Common myeloid progenitor, CD34-positive (primary cell): ENCODE data around the gene INPP5B.
"Not testable (repeated sequence)": the region's sequence is repeated elsewhere in the genome, so short reads cannot be mapped to it uniquely, and the experiment has no call there.

Experiments
- CTCF ChIA-PET: fragments of 350-600 bp; sonication (Branson Sonifier 250); formaldehyde crosslinking; loops from one replicate; lab custom pipeline; 2021; ENCODE audit warnings: antibody characterized with exemption; lab: Charles Lee
- POLR2A ChIA-PET: fragments of 350-600 bp; sonication (Branson Sonifier 250); formaldehyde crosslinking; loops from one replicate; lab custom pipeline; 2021; ENCODE audit warnings: antibody characterized with exemption; lab: Charles Lee
- DNase-seq, 3 donors: peaks; one replicate each; pipeline versions ENCODE4 v3.0.0 to v3.0.0-alpha.2; 2013
- H3K27ac ChIP-seq, 2 experiments: 1 replicate in 1 of 2; 2 replicates in 1 of 2; pipeline ENCODE4 v1.7.0; 2013; ENCODE audit warnings: inconsistent platforms in 2 of 2, low read length in 2 of 2, mild to moderate bottlenecking in 2 of 2, low read depth in 1 of 2, moderate library complexity in 1 of 2; ENCODE audit not compliant: severe bottlenecking in 2 of 2, insufficient read depth in 1 of 2, poor library complexity in 1 of 2
- H3K27me3 ChIP-seq, 5 experiments: replicated peaks in 2 of 5; 1 replicate in 3 of 5; 2 replicates in 2 of 5; pipeline versions ENCODE4 v1.6.1 to v1.7.0; 2013; ENCODE audit warnings: low read length in 4 of 5, mild to moderate bottlenecking in 2 of 5, moderate library complexity in 2 of 5, inconsistent platforms in 1 of 5; ENCODE audit not compliant: insufficient read depth in 5 of 5, control insufficient read depth in 4 of 5
- H3K36me3 ChIP-seq, 4 experiments: 1 replicate in 2 of 4; 2 replicates in 2 of 4; pipeline versions ENCODE4 v1.6.1 to v1.7.0; 2013; ENCODE audit warnings: low read length in 3 of 4, control low read depth in 1 of 4, mild to moderate bottlenecking in 1 of 4; ENCODE audit not compliant: control insufficient read depth in 4 of 4, insufficient read depth in 4 of 4
- H3K4me1 ChIP-seq, 4 experiments: 1 replicate in 3 of 4; 2 replicates in 1 of 4; pipeline versions ENCODE4 v1.6.1 to v1.7.1; 2013; ENCODE audit warnings: low read length in 3 of 4, mild to moderate bottlenecking in 3 of 4, control low read depth in 1 of 4, inconsistent platforms in 1 of 4, moderate library complexity in 1 of 4; ENCODE audit not compliant: control insufficient read depth in 4 of 4, insufficient read depth in 4 of 4; ENCODE audit errors: control extremely low read depth in 1 of 4
- H3K4me3 ChIP-seq, 7 experiments: 1 replicate in 4 of 7; 2 replicates in 3 of 7; pipeline versions ENCODE4 v1.5.1 to v1.7.0; 2013; ENCODE audit warnings: mild to moderate bottlenecking in 7 of 7, low read length in 6 of 7, moderate library complexity in 6 of 7, inconsistent platforms in 2 of 7, low read depth in 2 of 7, control low read depth in 1 of 7; ENCODE audit not compliant: insufficient read depth in 4 of 7, control insufficient read depth in 1 of 7; ENCODE audit errors: extremely low read depth in 1 of 7
- H3K9me3 ChIP-seq, 5 experiments: 1 replicate in 4 of 5; 2 replicates in 1 of 5; pipeline versions ENCODE4 v1.6.1 to v1.7.1; 2013; ENCODE audit warnings: low read length in 4 of 5, mild to moderate bottlenecking in 2 of 5, inconsistent platforms in 1 of 5, low read depth in 1 of 5, moderate library complexity in 1 of 5; ENCODE audit not compliant: control insufficient read depth in 4 of 5, insufficient read depth in 2 of 5; ENCODE audit errors: control extremely low read depth in 1 of 5
- WGBS: methylation state at CpG from one replicate; pipeline ENCODE4 v1.1.5; 2013; ENCODE audit not compliant: insufficient coverage; 5-methylcytosine and 5-hydroxymethylcytosine counted together

The INPP5B gene

DNA sequence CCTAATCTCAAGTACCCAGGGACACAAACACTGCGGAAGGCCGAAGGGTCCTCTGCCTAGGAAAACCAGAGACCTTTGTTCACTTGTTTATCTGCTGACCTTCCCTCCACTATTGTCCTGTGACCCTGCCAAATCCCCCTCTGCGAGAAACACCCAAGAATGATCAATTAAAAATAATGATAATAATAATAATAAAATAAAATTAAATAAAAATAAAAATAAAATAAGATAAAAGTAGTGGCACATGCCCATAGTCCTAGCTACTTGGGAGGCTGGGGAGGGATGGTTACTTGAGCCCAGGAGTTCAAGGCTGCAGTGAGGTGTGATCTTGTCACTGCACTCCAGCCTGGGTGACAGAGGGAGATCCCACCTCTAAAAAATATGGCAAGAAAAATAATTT lies 49.3 kb downstream of the INPP5B start:
- peaks cover 0 to 27% (median 17%) of the 10 kb centered on the region in 4 experiments for H3K4me1 ChIP-seq
- H3K9me3 ChIP-seq, H3K4me3 ChIP-seq, CTCF ChIA-PET, POLR2A ChIA-PET, H3K27ac ChIP-seq, DNase-seq, H3K27me3 ChIP-seq, H3K36me3 ChIP-seq: not testable (repeated sequence)
- WGBS, result no CpG with 5 or more reads among the region's 3 CpGs

DNA sequence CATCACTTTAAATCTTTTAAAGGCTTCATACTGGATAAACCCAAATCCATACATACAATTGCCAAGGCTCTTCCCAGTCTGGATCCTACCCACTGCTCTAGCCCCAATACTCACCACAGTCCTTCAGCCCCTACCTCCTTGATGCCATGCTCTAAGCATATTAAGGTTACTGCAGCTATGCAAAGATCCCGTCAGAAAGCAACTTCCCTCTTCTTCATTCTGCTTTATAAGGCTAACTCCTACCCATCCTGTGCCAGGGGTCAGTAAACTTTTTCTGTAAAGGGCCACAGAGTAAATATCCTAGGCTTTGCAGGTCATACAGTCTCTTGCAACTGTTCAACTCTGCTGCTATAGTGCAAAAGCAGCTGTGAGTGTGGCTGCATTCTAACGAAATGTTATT lies 53.2 kb downstream of the INPP5B start:
- H3K27ac ChIP-seq, result peak overlapping the region in 1 of 2 experiments; percentile 17
- peaks cover 7 to 17% (median 12%) of the 10 kb centered on the region in 4 experiments for H3K36me3 ChIP-seq
- no peaks in the 10 kb centered on the region for H3K9me3 ChIP-seq
- H3K27me3 ChIP-seq, result no peaks in the 10 kb centered on the region
- peak in 1 of 3 donors; percentile 5 for DNase-seq
- peaks cover 0 to 17% (median 3%) of the 10 kb centered on the region in 4 experiments for H3K4me1 ChIP-seq
- CTCF ChIA-PET, result interaction anchor here (1.1 to 12.1 kb wide), 7 partner anchors 10 to 132 kb away, joined by 3 to 115 read pairs (median 4); no protein-coding TSS in a partner anchor
- WGBS, result 75% methylated on average over 2 of the region's 2 CpGs
- POLR2A ChIA-PET, result no interaction called here
- no peak overlapping the region for H3K4me3 ChIP-seq

GRCh38 chr1:37892151-37893047 lies 54.5 kb downstream of the INPP5B start:
- ChIA-PET CTCF (interaction anchor here (0.6 to 12.1 kb wide), 10 partner anchors 9 to 134 kb away, joined by 3 to 115 read pairs (median 4); no protein-coding TSS in a partner anchor), POLR2A (no interaction called here)
- WGBS, result 57% methylated on average over 3 of the region's 5 CpGs

GRCh38 chr1:37890378-37891014 lies 56.4 kb downstream of the INPP5B start:
- peak; percentile 69 to 80 (median 77) for DNase-seq
- Histone ChIP-seq H3K27me3 (no peaks in the 10 kb centered on the region), H3K4me3 (no peak overlapping the region), H3K9me3 (no peaks in the 10 kb centered on the region), H3K36me3 (peaks cover 24 to 45% (median 38%) of the 10 kb centered on the region in 4 experiments), H3K4me1 (peaks cover 0 to 17% (median 3%) of the 10 kb centered on the region in 4 experiments), H3K27ac (no peak overlapping the region)
- 100% methylated on average over 1 of the region's 4 CpGs for WGBS
- POLR2A ChIA-PET, result no interaction called here
- CTCF ChIA-PET, result interaction anchor here (0.8 to 12.1 kb wide), 11 partner anchors 10 to 133 kb away, joined by 3 to 115 read pairs (median 6); partner anchors contain the start of gene MTF1

More at GRCh38 chr1:37892151-37893047, 54.5 kb downstream of the INPP5B start:
- H3K4me1 ChIP-seq, result peaks cover 0 to 17% (median 3%) of the 10 kb centered on the region in 4 experiments
- peak in 2 of 3 donors; percentile 31 to 44 for DNase-seq
- no peak overlapping the region for H3K4me3 ChIP-seq
- no peaks in the 10 kb centered on the region for H3K9me3 ChIP-seq
- H3K36me3 ChIP-seq, result peaks cover 16 to 29% (median 23%) of the 10 kb centered on the region in 4 experiments
- H3K27me3 ChIP-seq, result no peaks in the 10 kb centered on the region
- peak overlapping the region in 1 of 2 experiments; percentile 66 for H3K27ac ChIP-seq

DNA sequence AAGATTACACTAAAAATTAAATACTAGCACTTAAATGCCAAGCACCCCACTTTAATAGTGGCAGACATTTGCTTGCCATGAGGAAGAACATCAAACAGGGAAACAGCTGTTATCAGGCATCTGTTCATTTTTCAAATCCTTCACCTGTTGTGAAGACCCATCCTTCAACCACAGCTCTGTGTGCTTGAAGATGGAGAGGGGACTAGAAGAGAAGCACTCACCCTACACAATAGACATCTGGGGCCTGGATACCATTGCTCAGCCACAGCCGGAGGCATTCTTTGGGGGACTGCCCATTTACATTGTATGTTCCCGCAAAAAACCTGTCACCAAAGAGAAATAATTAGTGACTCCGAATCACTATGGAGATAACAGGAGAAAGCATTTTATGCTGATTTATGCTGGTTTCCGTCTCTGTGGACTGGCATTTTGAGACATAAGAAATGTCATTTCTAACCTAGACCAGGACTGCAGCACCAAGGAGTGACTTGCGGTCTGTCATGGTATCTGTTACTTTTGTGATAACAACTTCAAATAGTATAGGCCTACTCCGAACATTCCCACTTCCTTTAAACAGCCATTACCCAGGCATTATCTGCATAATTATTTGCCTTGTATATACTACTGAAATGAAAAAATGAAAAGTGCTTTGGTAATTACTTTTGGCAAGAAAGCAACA lies 58.7 kb downstream of the INPP5B start:
- POLR2A ChIA-PET, result no interaction called here
- WGBS, result 91% methylated on average over 4 of the region's 6 CpGs
- CTCF ChIA-PET, result interaction anchor here (0.9 to 12.1 kb wide), 8 partner anchors 25 to 88 kb away, joined by 3 to 115 read pairs (median 3); partner anchors contain the start of gene MTF1

DNA sequence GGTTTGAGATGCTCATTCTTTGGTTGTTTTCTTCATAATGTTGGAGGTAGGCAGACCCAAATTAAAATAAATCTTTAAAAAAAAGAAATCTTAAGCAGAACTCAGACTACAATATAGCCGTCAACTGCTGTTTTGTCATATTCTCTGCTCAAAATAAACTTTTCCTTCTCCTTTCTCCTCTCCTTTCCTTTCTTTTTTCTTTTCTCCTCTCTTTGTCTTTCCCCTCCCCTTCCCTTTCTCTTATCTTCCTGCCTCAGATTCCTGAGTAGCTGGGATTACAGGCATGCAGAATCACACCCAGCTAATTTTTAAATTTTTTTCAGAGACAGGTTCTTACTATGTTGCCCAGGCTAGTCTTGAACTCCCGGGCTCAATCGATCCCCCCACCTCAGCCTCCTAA lies 62.7 kb downstream of the INPP5B start:
- CTCF ChIA-PET, result interaction anchor here (0.6 to 12.1 kb wide), 2 partner anchors 25 to 54 kb away, joined by 3 to 115 read pairs; partner anchors contain the start of gene MTF1
- Histone ChIP-seq H3K36me3 (peaks cover 29 to 84% (median 58%) of the 10 kb centered on the region in 4 experiments), H3K4me3 (no peak overlapping the region)

More for the DNA sequence above, 58.7 kb downstream of the INPP5B start:
- Histone ChIP-seq H3K27ac (no peak overlapping the region), H3K36me3 (peaks cover 24 to 57% (median 44%) of the 10 kb centered on the region in 4 experiments), H3K9me3 (no peaks in the 10 kb centered on the region), H3K27me3 (no peaks in the 10 kb centered on the region), H3K4me1 (peaks cover 0 to 22% (median 5%) of the 10 kb centered on the region in 4 experiments), H3K4me3 (no peak overlapping the region)
- DNase-seq, result no peak

More for the DNA sequence above, 62.7 kb downstream of the INPP5B start:
- no peak for DNase-seq
- Histone ChIP-seq H3K9me3 (no peaks in the 10 kb centered on the region), H3K4me1 (peaks cover 0 to 11% (median 2%) of the 10 kb centered on the region in 4 experiments), H3K27me3 (no peaks in the 10 kb centered on the region), H3K27ac (no peak overlapping the region)
- POLR2A ChIA-PET, result no interaction called here
- whole genome bisulfite sequencing, result 93% methylated on average over 3 of the region's 3 CpGs
